K562 (cell line): ENCODE data around the gene MRPS10. TPM values are rescaled to one million over a fixed set of nuclear protein-coding genes. Genes with fewer than 3 reads are reported as not detected.

Experiments used
- AFF1 ChIP-seq, 2 experiments: fragments of 450-650 bp; IDR thresholded peaks; 2 replicates each; pipeline ENCODE4 v1.6.1; 2018; ENCODE audit warnings: mild to moderate bottlenecking in 2 of 2, low read depth in 1 of 2; ENCODE audit not compliant: partially characterized antibody in 2 of 2
- ATF2 ChIP-seq: sonication (generic); formaldehyde crosslinking; IDR thresholded peaks from 2 replicates; pipeline ENCODE4 v1.8.1; 2022; ENCODE audit warnings: missing genetic modification reagents
- BHLHE40 ChIP-seq: IDR thresholded peaks from 2 replicates; pipeline ENCODE4 v1.6.1; 2011; ENCODE audit warnings: low read length, improper control_type of control experiment
- CCAR2 ChIP-seq: fragments of 200-400 bp; formaldehyde crosslinking; IDR thresholded peaks from 2 replicates; pipeline ENCODE4 v1.6.1; 2017; ENCODE audit warnings: mild to moderate bottlenecking, low read depth, low read length
- E2F6 ChIP-seq, 2 experiments: IDR thresholded peaks; 2 replicates each; pipeline ENCODE4 v1.6.1; 2011; ENCODE audit warnings: borderline replicate concordance in 1 of 2, control low read depth in 1 of 2, low read depth in 1 of 2, low read length in 1 of 2, mild to moderate bottlenecking in 1 of 2, mixed read lengths in 1 of 2, moderate library complexity in 1 of 2; ENCODE audit not compliant: insufficient read depth in 1 of 2, insufficient read length in 1 of 2, poor library complexity in 1 of 2, severe bottlenecking in 1 of 2; ENCODE audit errors: extremely low read depth in 1 of 2
- ELK3 ChIP-seq: fragments of 450-650 bp; formaldehyde crosslinking; IDR thresholded peaks from 2 replicates; pipeline ENCODE4 v1.4.0; 2020; ENCODE audit warnings: mild to moderate bottlenecking
- ETS2 ChIP-seq: IDR thresholded peaks from 2 replicates; pipeline ENCODE4 v1.6.1; 2016; ENCODE audit warnings: borderline replicate concordance, missing genetic modification characterization, mild to moderate bottlenecking, moderate library complexity, missing compliant biosample characterization; ENCODE audit not compliant: poor library complexity, severe bottlenecking
- NBN ChIP-seq: fragments of 450-650 bp; IDR thresholded peaks from 2 replicates; pipeline ENCODE4 v1.6.1; 2016; ENCODE audit warnings: low read depth, mild to moderate bottlenecking
- PRMT5 ChIP-seq: sonication (generic); formaldehyde crosslinking; IDR thresholded peaks from 2 replicates; pipeline ENCODE4 v1.5.0; 2020; ENCODE audit warnings: missing genetic modification reagents
- PTBP1 ChIP-seq: fragments of 200-400 bp; formaldehyde crosslinking; IDR thresholded peaks from 2 replicates; pipeline ENCODE4 v1.6.1; 2017; ENCODE audit warnings: low read depth, low read length
- SMAD2 ChIP-seq: fragments of 150-350 bp; IDR thresholded peaks from 2 replicates; pipeline ENCODE4 v1.6.1; 2014; ENCODE audit warnings: low read depth, mild to moderate bottlenecking, low read length
- SNRNP70 ChIP-seq: fragments of 200-400 bp; formaldehyde crosslinking; optimal IDR thresholded peaks from 2 replicates; pipeline ENCODE3; 2017; ENCODE audit warnings: low read depth, low read length
- TAF1 ChIP-seq: IDR thresholded peaks from 2 replicates; pipeline ENCODE4 v1.6.1; 2011; ENCODE audit warnings: mild to moderate bottlenecking, low read length, moderate library complexity; ENCODE audit not compliant: insufficient read depth, control insufficient read depth, severe bottlenecking; ENCODE audit errors: extremely low read depth
- TEAD2 ChIP-seq: fragments of 450-650 bp; IDR thresholded peaks from 2 replicates; pipeline ENCODE4 v1.6.1; 2016; ENCODE audit warnings: missing genetic modification characterization, control low read depth, missing compliant biosample characterization
- ZNF175 ChIP-seq: fragments of 200-800 bp; sonication (Bioruptor generic); IDR thresholded peaks from 2 replicates; pipeline ENCODE4 v1.6.1; 2016; ENCODE audit warnings: low read depth, mild to moderate bottlenecking, missing genetic modification characterization, missing compliant biosample characterization
- ZNF324 ChIP-seq: fragments of 250-450 bp; sonication (Bioruptor Pico); IDR thresholded peaks from 2 replicates; pipeline ENCODE4 v1.4.0; 2020; ENCODE audit warnings: mild to moderate bottlenecking
- ZNF354B ChIP-seq: fragments of 250-450 bp; sonication (Bioruptor Pico); IDR thresholded peaks from 2 replicates; pipeline ENCODE4 v1.4.0; 2020
- ZNF41 ChIP-seq: fragments of 250-450 bp; sonication (Bioruptor Pico); conservative IDR thresholded peaks from 2 replicates; pipeline ENCODE4 v1.4.0; 2020; ENCODE audit warnings: mild to moderate bottlenecking
- polyA plus RNA-seq, 8 experiments: library from polyadenylated mRNA; depleted of rRNA in 4 of 8; stranded (reverse) in 5 of 8; unstranded in 3 of 8; fragments of >200 nt; fragmentation: Nextera tagmentation in 2 of 8; fragmentation: Illumina TruSeq in 1 of 8; extraction: Ambion mirVana in 2 of 8; extraction: Trizol in 1 of 8; gene quantifications; 2 replicates each; pipeline versions ENCODE4 v1.2.1 to v1.2.3, GENCODE V29; 2011 to 2014; ENCODE audit warnings: inconsistent platforms in 1 of 8, missing spikeins in 1 of 8
- total RNA-seq, 7 experiments: library from RNA; depleted of rRNA in 6 of 7; stranded (reverse); fragments of >200 nt in 6 of 7; fragmentation: Illumina TruSeq in 2 of 7; extraction: Trizol in 2 of 7; gene quantifications; 2 replicates each; pipeline versions ENCODE4 v1.2.1 to v1.2.3, GENCODE V29; 2011 to 2021; ENCODE audit warnings: low replicate concordance in 1 of 7

MRPS10 gene
- total and polyA plus RNA-seq, 9 of the 15 experiments (the other 6 are each of a cell fraction or from before 2014, with no cell fraction given): 48.6 to 166 (median 93.7) TPM

GRCh38 chr6:42197555-42198362 lies 19.9 kb downstream of the MRPS10 start (continued):
- no peak for TF ChIP-seq ELK3 (CRISPR knock-in tag)
- TF ChIP-seq TAF1: peak; percentile 24
- TF ChIP-seq AFF1 (IDR thresholded peaks at IDR 0.05; ENCODE audit: low read depth in 1 of 2, partially characterized antibody in 2 of 2): peak; percentile 50 to 91
- no peak for TF ChIP-seq ZNF354B (CRISPR knock-in tag)
- no peak for TF ChIP-seq ATF2 (CRISPR knock-in tag)
- no peak for TF ChIP-seq ZNF41 (CRISPR knock-in tag)
- no peak for TF ChIP-seq PRMT5 (CRISPR knock-in tag)
- TF ChIP-seq SNRNP70: no peak
- peak; percentile 99 for TF ChIP-seq NBN
- TF ChIP-seq ZNF175 (CRISPR knock-in tag): peak; percentile 61; the same call in 1 of the 2 replicates
- no peak for TF ChIP-seq E2F6 (IDR thresholded peaks at IDR 0.05; ENCODE audit: borderline replicate concordance in 1 of 2, extremely low read depth in 1 of 2, insufficient read depth in 1 of 2, insufficient read length in 1 of 2, low read depth in 1 of 2, low read length in 1 of 2, poor library complexity in 1 of 2, severe bottlenecking in 1 of 2)
- TF ChIP-seq CCAR2: no peak
- no peak for TF ChIP-seq ZNF324 (CRISPR knock-in tag)
- TF ChIP-seq SMAD2: no peak
- TF ChIP-seq PTBP1: no peak
- TF ChIP-seq BHLHE40: peak; percentile 79
- no peak for TF ChIP-seq ETS2
- peak; percentile 33; the same call in 1 of the 2 replicates for TF ChIP-seq TEAD2 (tag)
